GM21447 (cell line): ENCODE results near the gene PDE4B.
"Not testable (repeated sequence)": the region's sequence is repeated elsewhere in the genome, so short reads cannot be mapped to it uniquely, and the experiment has no call there.

Experiments
- ATAC-seq: cut with Tn5 transposase; IDR thresholded peaks from one replicate; pipeline ENCODE4 v1.9.1; 2021; ENCODE audit not compliant: unreplicated experiment

PDE4B gene

DNA sequence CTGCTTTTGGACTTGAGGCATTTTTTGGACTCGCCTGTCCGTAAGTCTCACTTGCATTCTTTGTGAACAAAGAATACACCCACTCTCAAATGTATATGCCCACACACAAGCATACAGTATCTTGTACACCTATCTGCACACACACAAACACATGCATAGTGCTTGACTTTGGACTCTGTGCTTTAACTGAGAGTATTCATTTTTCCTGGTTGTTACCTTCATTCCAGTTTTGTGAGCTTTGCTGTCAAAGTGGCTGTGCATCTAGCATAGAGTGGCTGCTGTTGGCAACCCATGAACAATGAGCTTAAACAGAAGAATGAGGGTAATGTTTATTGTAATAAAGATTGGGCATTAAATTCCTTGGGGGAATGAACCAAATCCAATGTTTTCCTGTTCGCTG, 199.0 kb downstream of the PDE4B start:
- ATAC-seq: no peak

DNA sequence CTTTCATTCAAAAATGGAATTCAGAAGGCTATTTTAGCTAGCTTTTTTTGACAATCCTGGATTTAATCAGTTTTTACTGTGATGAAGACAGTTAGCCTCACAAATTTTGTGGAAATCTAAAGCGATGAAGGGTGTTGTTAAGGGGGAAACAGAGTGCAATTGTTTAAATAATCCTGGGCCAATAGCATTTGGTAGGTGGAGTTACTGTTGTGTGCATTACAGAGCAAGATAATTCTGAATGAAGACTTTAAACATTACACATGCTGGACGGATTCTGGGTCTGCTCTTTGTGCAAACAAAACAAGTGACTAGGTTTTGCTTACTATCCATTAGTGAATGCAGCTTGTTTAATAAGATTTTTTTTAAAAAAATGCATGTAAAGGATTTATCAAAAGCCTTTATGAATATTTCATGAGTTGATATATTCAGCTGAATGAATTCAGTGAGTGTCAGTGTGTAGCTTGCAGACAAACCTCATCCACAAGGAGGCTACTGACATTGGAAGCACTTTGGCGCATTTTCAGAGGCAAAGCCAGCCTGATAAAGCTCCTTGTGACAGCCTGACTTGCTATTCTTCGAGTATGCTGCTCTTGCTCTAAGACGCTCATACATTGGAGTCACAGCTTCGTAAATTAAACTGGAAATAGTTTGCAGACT, 199.6 kb downstream of the PDE4B start:
- ATAC-seq: no peak

DNA sequence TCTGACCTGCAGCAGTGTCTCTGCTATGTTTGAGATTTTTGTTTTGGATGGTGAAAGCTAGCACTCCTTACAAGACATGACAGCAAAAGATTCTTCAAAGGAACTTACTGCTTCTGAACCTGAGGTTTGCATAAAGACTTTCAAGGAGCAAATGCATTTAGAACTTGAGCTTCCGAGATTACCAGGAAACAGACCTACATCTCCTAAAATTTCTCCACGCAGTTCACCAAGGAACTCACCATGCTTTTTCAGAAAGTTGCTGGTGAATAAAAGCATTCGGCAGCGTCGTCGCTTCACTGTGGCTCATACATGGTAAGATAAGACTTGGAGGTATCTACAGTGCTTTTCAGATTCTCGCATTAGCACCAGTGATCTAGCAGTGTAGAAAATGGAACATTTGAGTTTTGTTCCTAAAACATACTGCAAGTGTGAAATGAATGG, 200.2 kb downstream of the PDE4B start:
- no peak for ATAC-seq

- ATAC-seq: no peak
Measured at GRCh38 chr1:65994223-65994622, 201.5 kb downstream of the PDE4B start.

DNA sequence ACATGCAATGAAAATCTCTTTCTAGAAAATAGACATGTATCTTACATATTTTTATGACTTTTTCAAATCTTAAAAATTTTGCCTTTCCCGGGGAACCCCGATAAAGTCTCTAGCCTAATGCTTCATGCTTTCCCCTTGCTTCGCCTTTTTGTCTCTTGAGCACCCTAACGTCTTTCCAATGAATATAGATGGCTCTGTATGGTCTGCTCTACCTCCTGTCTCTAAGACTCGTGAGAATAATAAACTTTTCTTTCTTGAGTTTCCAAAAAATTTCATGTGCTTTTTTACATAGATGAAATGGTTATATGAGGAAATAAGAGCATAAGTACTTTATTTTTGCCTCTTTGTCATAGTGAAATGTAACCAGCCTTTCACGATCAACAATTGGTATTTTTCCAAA, 202.6 kb downstream of the PDE4B start:
- no peak for ATAC-seq

DNA sequence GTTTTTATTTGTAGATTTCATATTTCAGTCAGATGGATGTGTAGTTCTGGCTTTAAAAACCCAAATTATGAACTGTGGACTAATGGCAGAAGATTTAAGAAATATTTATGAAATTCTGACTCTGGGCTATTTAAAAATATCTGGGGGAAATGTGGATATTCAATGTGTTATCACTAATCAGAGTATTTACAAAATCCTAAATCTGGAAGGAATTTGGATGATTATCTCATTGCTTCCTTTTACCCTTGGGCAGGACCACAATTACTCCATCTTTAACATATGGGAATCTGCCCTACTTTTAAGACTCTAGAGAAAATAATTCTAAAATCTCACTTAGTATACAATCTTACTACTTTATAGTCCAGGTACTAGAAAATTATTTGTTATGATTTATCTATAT, 203.2 kb downstream of the PDE4B start:
- ATAC-seq: no peak

DNA sequence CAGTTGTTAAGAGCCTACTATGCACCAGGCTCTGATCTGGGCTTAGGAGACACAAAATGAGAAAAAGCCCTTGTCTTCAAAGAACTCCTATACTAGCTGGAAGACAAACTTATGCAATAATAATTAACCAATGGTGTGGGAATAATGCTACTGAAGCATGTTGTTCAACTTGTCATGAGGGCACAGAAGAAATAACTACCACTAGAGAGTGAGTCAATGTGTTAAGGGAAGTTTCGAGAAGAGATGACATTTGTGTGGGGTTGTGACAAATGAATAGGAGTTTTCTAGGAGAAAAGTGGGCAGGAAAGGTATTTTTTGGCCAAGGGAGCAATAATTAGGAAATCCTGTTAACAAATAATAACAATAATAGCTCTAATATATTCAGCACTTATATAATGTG, 205.0 kb downstream of the PDE4B start:
- ATAC-seq: no peak

- ATAC-seq: no peak
Measured at GRCh38 chr1:65998763-65999583, 206.3 kb downstream of the PDE4B start.

DNA sequence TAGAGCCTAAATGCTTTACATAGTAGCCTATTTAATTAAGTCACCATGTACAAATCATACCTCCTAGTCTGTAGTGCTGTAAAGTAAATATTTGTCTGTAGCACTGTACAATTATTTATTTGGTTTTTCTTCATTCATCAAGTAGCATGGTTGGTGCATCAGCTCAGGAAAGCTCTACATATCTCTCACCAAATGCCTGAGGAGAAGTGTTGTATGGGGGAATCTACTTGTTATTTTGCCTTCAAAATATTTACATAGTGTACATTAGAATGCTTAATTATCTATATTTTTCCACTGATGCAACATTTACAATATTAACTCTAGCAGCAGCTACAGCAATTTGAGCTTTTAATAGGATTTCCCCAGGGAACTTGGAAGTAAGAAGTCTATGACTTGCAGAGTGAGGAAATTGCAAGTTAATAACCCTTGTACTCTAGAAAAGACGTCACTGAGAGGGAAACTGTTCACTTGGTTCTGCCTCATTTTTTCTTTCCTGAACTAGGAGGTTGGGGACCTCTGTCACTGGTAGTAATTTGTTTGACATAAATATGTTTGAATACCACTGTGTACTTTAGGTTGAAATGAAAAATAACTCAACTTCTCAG, 207.4 kb downstream of the PDE4B start:
- no peak for ATAC-seq

GRCh38 chr1:66003690-66004089, 211.0 kb downstream of the PDE4B start:
- ATAC-seq: no peak

GRCh38 chr1:66006534-66006933, 213.8 kb downstream of the PDE4B start:
- not testable (repeated sequence) for ATAC-seq

- ATAC-seq: no peak
Measured at GRCh38 chr1:66012106-66012784, 219.6 kb downstream of the PDE4B start.

DNA sequence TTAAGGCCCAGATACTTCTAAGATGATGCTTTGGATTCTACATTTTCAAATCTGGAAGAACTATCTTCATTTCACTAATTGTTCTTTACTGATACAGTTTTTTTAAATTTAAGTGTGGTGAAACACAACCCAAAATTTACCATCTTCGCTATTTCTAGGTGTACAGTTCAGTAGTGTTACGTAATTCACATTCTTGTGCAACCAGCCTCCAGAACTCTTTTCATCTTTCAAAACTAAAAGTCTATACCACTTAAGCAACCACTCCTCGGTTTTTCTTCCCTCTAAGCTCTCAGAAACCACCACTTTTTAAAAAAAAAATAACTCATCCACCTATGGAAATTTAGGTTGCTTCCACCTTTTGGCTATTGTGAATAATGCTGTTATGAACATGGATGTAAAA, 220.7 kb downstream of the PDE4B start:
- no peak for ATAC-seq

- ATAC-seq: no peak
Measured at GRCh38 chr1:66022904-66023620, 230.4 kb downstream of the PDE4B start.

GRCh38 chr1:66025188-66025587, 232.5 kb downstream of the PDE4B start:
- ATAC-seq: no peak

DNA sequence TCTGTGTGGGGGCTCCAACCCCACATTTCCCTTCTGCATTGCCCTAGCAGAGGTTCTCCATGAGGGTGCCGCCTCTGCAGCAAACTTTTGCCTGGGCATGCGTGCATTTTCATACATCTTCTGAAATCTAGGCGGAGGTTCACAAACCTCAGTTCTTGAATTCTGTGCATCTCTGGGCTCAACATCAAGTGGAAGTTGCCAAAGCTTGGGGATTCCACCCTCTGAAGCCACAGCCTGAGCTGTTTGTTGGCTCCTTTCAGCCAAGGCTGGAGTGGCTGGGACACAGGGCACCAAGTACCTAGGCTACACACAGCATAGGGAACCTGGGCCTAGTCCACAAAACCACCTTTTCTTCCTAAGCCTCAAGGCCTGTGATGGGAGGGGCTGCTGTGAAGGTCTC, 235.3 kb downstream of the PDE4B start:
- ATAC-seq: no peak

DNA sequence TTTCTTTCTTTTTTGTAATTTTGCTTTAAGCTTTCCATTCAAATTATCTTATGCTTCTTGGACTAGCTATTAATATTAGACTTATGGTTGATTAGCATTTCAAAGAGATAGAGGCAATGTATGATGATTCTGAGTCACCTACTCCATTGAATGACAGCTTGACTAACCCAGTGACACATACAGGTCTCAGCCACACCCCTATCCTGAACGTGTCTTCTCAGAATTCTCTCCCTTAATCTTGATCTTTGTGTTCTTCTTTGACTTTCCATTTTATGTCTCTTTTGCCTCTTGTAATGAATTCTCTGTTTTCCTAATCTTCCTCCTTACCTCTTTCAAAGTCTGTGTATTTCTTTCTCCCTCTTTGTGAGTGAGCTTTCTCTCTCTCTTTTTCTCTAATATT, 241.1 kb downstream of the PDE4B start:
- ATAC-seq: no peak

- no peak for ATAC-seq
Measured at GRCh38 chr1:66035616-66036245, 243.0 kb downstream of the PDE4B start.

DNA sequence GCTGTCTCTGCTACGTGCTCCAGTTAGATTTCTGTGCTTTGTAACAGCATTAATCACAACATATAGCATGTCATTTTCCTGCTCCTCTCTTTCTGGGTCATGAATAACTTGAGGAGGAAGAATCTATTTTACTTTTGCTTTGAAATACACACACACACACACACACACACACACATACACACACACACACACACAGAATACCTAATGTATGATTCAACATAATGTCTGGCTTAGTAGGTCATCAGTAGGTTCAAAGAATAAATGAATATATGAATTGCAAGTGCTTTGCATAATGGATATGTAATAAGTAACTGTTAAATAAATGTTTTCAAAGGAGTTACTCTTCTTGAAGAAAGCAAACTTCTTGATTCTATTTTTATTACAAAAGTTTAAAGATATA, 249.0 kb downstream of the PDE4B start:
- no peak for ATAC-seq

GRCh38 chr1:66043186-66043585, 250.5 kb downstream of the PDE4B start:
- ATAC-seq: no peak
